Measurements from ENCODE around the gene SLC7A6.

- TF ChIP-seq POLR2AphosphoS5 (IDR thresholded peaks at IDR 0.05; ENCODE audit: borderline replicate concordance, low read depth, low read length) (no peak), EZH2 (IDR thresholded peaks at IDR 0.05) (no peak), FOXP2 (optimal IDR thresholded peaks at IDR 0.05; ENCODE audit: control extremely low read depth, extremely low read length, insufficient read depth) (no peak)
Measured at GRCh38 chr16:68274441-68274840, 10.1 kb downstream of the SLC7A6 start.
